ENCODE data around the gene TPP2.

- no peak for TF ChIP-seq CTCF (IDR thresholded peaks at IDR 0.05 in 4 of 5, conservative IDR thresholded peaks at IDR 0.05 in 1 of 5)
- TF ChIP-seq POLR2A (IDR thresholded peaks at IDR 0.05) = no peak
Measured at GRCh38 chr13:102584434-102584833, 12.4 kb upstream of the TPP2 start.
